CD4-positive, alpha-beta T cell (primary cell): Measurements from ENCODE around the gene FDXR. TPM values are rescaled to one million over a fixed set of nuclear protein-coding genes. Genes with fewer than 3 reads are reported as not detected.

Experiments used
- ATAC-seq: fragments of 200-7000 bp; cut with Tn5 transposase; one replicate; pipeline ENCODE4 v1.10.0; 2022; ENCODE audit warnings: mild to moderate bottlenecking; ENCODE audit not compliant: poor library complexity
- CTCF ChIA-PET: fragments of 350-600 bp; sonication (Branson Sonifier 250); formaldehyde crosslinking; loops from one replicate; lab custom pipeline; 2021; ENCODE audit warnings: antibody characterized with exemption, inconsistent platforms; lab: Charles Lee
- POLR2A ChIA-PET: fragments of 350-600 bp; sonication (Branson Sonifier 250); formaldehyde crosslinking; loops from one replicate; lab custom pipeline; 2021; ENCODE audit warnings: antibody characterized with exemption, inconsistent platforms; lab: Charles Lee
- DNase-seq, 14 experiments: peaks; one replicate each; pipeline ENCODE4 v3.0.0-alpha.2; 2013 to 2020; ENCODE audit warnings: mixed read lengths in 2 of 14
- H3K27ac ChIP-seq, 2 donors: one replicate each; pipeline versions ENCODE4 v1.5.1 to v1.7.0; 2013; ENCODE audit warnings: low read length in 2 of 2, low read depth in 1 of 2, mild to moderate bottlenecking in 1 of 2
- H3K27me3 ChIP-seq, 2 experiments: 1 replicate in 1 of 2; 2 replicates in 1 of 2; pipeline versions ENCODE4 v1.6.1 to v1.7.0; 2013; ENCODE audit warnings: low read length in 2 of 2, control low read depth in 1 of 2, mild to moderate bottlenecking in 1 of 2, moderate library complexity in 1 of 2; ENCODE audit not compliant: insufficient read depth in 2 of 2, control insufficient read depth in 1 of 2
- H3K36me3 ChIP-seq: one replicate; pipeline ENCODE4 v1.6.1; 2013; ENCODE audit warnings: low read length, control low read depth; ENCODE audit not compliant: insufficient read depth
- H3K4me1 ChIP-seq: one replicate; pipeline ENCODE4 v1.6.1; 2013; ENCODE audit warnings: low read length, control low read depth; ENCODE audit not compliant: insufficient read depth
- H3K4me3 ChIP-seq: one replicate; pipeline ENCODE4 v1.5.1; 2013; ENCODE audit warnings: mild to moderate bottlenecking, low read length, moderate library complexity
- H3K9me3 ChIP-seq, 2 experiments: 1 replicate in 1 of 2; 2 replicates in 1 of 2; pipeline versions ENCODE4 v1.6.1 to v1.7.0; 2013; ENCODE audit warnings: low read length in 2 of 2, mild to moderate bottlenecking in 2 of 2, control low read depth in 1 of 2, moderate library complexity in 1 of 2; ENCODE audit not compliant: control insufficient read depth in 1 of 2, insufficient read depth in 1 of 2
- H3K27ac Mint-ChIP-seq: one replicate; pipeline ENCODE4 v1.8.0; 2020; ENCODE audit warnings: mixed read lengths
- H3K27me3 Mint-ChIP-seq: one replicate; pipeline ENCODE4 v1.8.0; 2021; ENCODE audit warnings: mixed read lengths
- H3K36me3 Mint-ChIP-seq: one replicate; pipeline ENCODE4 v1.8.0; 2021; ENCODE audit warnings: low read depth, mixed read lengths
- H3K4me1 Mint-ChIP-seq: one replicate; pipeline ENCODE4 v1.8.0; 2021; ENCODE audit warnings: low read depth, mixed read lengths
- H3K4me3 Mint-ChIP-seq: one replicate; pipeline ENCODE4 v1.8.0; 2020; ENCODE audit warnings: mild to moderate bottlenecking, mixed read lengths
- H3K9me3 Mint-ChIP-seq: one replicate; pipeline ENCODE4 v1.8.0; 2020; ENCODE audit warnings: mixed read lengths
- CTCF ChIP-seq: fragments of 200-600 bp; IDR thresholded peaks from one replicate; pipeline ENCODE4 v1.8.0; 2022; ENCODE audit warnings: antibody characterized with exemption, mild to moderate bottlenecking
- intact Hi-C, 2 experiments: fragments of 100-400 bp; cut with DNase I in 1 of 2; cut with micrococcal nuclease in 1 of 2; formaldehyde crosslinking; loops; one replicate each; pipeline versions ENCODE4 v1.15.1 to v1.9.0; 2023 to 2025; cut with DNase I, micrococcal nuclease
- total RNA-seq, 174 experiments: library from RNA in 2 of 174; stranded (reverse) in 2 of 174; gene quantifications; one replicate each; pipeline ENCODE4 v1.2.3 and lab custom pipeline; 2021 to 2026

FDXR gene
- total RNA-seq, 2 experiments from 2014 or later, result 2.1 to 2.7 TPM

GRCh38 chr17:74815067-74815466 is 57.7 kb downstream of the FDXR start:
- peaks cover 66% of the 10 kb centered on the region for H3K36me3 Mint-ChIP-seq
- no peaks in the 10 kb centered on the region for H3K9me3 ChIP-seq
- H3K4me3 Mint-ChIP-seq, result no peak overlapping the region
- DNase-seq, result no peak
- no peak overlapping the region for H3K4me3 ChIP-seq
- H3K9me3 Mint-ChIP-seq, result no peaks in the 10 kb centered on the region
- no peak for TF ChIP-seq CTCF
- ChIA-PET CTCF (no interaction called here), POLR2A (interaction anchor here (0.6 kb wide), 1 partner anchor 24 kb away, joined by 3 read pairs; no protein-coding TSS in a partner anchor)
- intact Hi-C loops, result no loop called here
- no peaks in the 10 kb centered on the region for H3K27me3 ChIP-seq
- H3K4me1 ChIP-seq, result no peaks in the 10 kb centered on the region
- H3K4me1 Mint-ChIP-seq, result no peaks in the 10 kb centered on the region
- ATAC-seq, result no peak
- H3K36me3 ChIP-seq, result peaks cover 45% of the 10 kb centered on the region
- no peaks in the 10 kb centered on the region for H3K27me3 Mint-ChIP-seq
- H3K27ac Mint-ChIP-seq, result no peak overlapping the region
- H3K27ac ChIP-seq, result no peak overlapping the region

- no peak overlapping the region for H3K27ac ChIP-seq
- Mint-ChIP-seq H3K27me3 (no peaks in the 10 kb centered on the region), H3K4me1 (no peaks in the 10 kb centered on the region), H3K36me3 (peaks cover 65% of the 10 kb centered on the region), H3K9me3 (no peaks in the 10 kb centered on the region), H3K27ac (no peak overlapping the region), H3K4me3 (no peak overlapping the region)
- no peaks in the 10 kb centered on the region for H3K9me3 ChIP-seq
- no peak overlapping the region for H3K4me3 ChIP-seq
- no peaks in the 10 kb centered on the region for H3K4me1 ChIP-seq
- intact Hi-C loops, result no loop called here
- H3K36me3 ChIP-seq, result peaks cover 45% of the 10 kb centered on the region
- H3K27me3 ChIP-seq, result no peaks in the 10 kb centered on the region
- no peak for ATAC-seq
- no peak for TF ChIP-seq CTCF
- ChIA-PET POLR2A (no interaction called here), CTCF (no interaction called here)
- peak in 5 of 14 experiments; percentile 6 to 37 (median 15) for DNase-seq
Measured at GRCh38 chr17:74814453-74814852, 58.3 kb downstream of the FDXR start.

Other genes with a start within 250 kb of the FDXR start
- gene CD300E, start 249.3 kb downstream of the FDXR start, total RNA-seq, result under 1 TPM; 0.93 to 0.98 TPM
- gene CD300LF, start 160.1 kb downstream of the FDXR start, total RNA-seq, result 1 to 10 TPM in 1 of 2 experiments, under 1 TPM in 1; 0.39 to 1.0 TPM
- gene RAB37, start 135.7 kb downstream of the FDXR start, total RNA-seq, result 10 to 100 TPM; 19.0 to 21.1 TPM
- gene NHERF1, start 124.4 kb downstream of the FDXR start, total RNA-seq, result 10 to 100 TPM; 68.4 to 72.4 TPM
- 10 to 100 TPM; 34.6 to 38.2 TPM for gene NAT9, start 96.6 kb downstream of the FDXR start, total RNA-seq
- not detected for gene GRIN2C, start 13.1 kb downstream of the FDXR start, total RNA-seq
- not detected for gene FADS6, start 20.6 kb upstream of the FDXR start, total RNA-seq
- not detected for gene USH1G, start 50.3 kb upstream of the FDXR start, total RNA-seq
- gene OTOP2, start 51.3 kb upstream of the FDXR start, total RNA-seq, result not detected
- not detected for gene OTOP3, start 62.9 kb upstream of the FDXR start, total RNA-seq
- gene HID1, start 99.8 kb upstream of the FDXR start, total RNA-seq, result 10 to 100 TPM; 31.8 to 31.9 TPM
- gene CDR2L, start 114.6 kb upstream of the FDXR start, total RNA-seq, result under 1 TPM in 1 of 2 experiments, not detected in 1; 0.08 TPM
- 1 to 10 TPM; 5.4 to 7.1 TPM for gene MRPL58, start 139.7 kb upstream of the FDXR start, total RNA-seq
- gene ATP5PD, start 174.0 kb upstream of the FDXR start, total RNA-seq, result 100 to 1,000 TPM in 1 of 2 experiments, 10 to 100 TPM in 1; 98.5 to 112 TPM
- gene KCTD2, start 174.2 kb upstream of the FDXR start, total RNA-seq, result 10 to 100 TPM; 26.1 to 28.0 TPM
- gene SLC16A5, start 215.0 kb upstream of the FDXR start, total RNA-seq, result 10 to 100 TPM in 1 of 2 experiments, 1 to 10 TPM in 1; 9.2 to 11.0 TPM
- gene ARMC7, start 237.0 kb upstream of the FDXR start, total RNA-seq, result 1 to 10 TPM; 4.1 to 4.8 TPM